HepG2 (cell line): ENCODE data around the gene PRELP. TPM values are rescaled to one million over a fixed set of nuclear protein-coding genes. Genes with fewer than 3 reads are reported as not detected.

ENCODE experiments used
- ARID5B ChIP-seq: IDR thresholded peaks from 2 replicates; pipeline ENCODE4 v1.4.0; 2020; ENCODE audit warnings: mild to moderate bottlenecking, missing genetic modification reagents
- ELF3 ChIP-seq: IDR thresholded peaks from 2 replicates; pipeline ENCODE4 v1.6.1; 2016; ENCODE audit warnings: missing genetic modification reagents, missing compliant biosample characterization
- FOXA3 ChIP-seq: IDR thresholded peaks from 2 replicates; pipeline ENCODE4 v1.6.1; 2016; ENCODE audit warnings: missing genetic modification reagents, missing compliant biosample characterization
- HDAC2 ChIP-seq: sonication (generic); formaldehyde crosslinking; IDR thresholded peaks from 2 replicates; pipeline ENCODE4 v1.4.0; 2020; ENCODE audit warnings: missing genetic modification reagents
- HNF1A ChIP-seq, 2 experiments: sonication (generic) in 1 of 2; formaldehyde crosslinking in 1 of 2; IDR thresholded peaks; 2 replicates each; pipeline versions ENCODE4 v1.4.0 to v1.6.1; 2016 to 2020; ENCODE audit warnings: borderline replicate concordance in 1 of 2, low read depth in 1 of 2, mild to moderate bottlenecking in 1 of 2, missing genetic modification reagents in 1 of 2
- SOX5 ChIP-seq: IDR thresholded peaks from 2 replicates; pipeline ENCODE4 v1.6.1; 2016; ENCODE audit warnings: borderline replicate concordance
- SP1 ChIP-seq, 2 experiments: fragments of 450-650 bp in 1 of 2; sonication (generic) in 1 of 2; formaldehyde crosslinking in 1 of 2; IDR thresholded peaks; 2 replicates each; pipeline versions ENCODE4 v1.4.0 to v1.6.1; 2016 to 2020; ENCODE audit warnings: missing genetic modification reagents in 1 of 2
- ZBTB2 ChIP-seq: sonication (generic); formaldehyde crosslinking; IDR thresholded peaks from 2 replicates; pipeline ENCODE4 v1.8.0; 2022; ENCODE audit warnings: low read depth, missing genetic modification reagents
- ZMAT5 ChIP-seq: sonication (generic); formaldehyde crosslinking; IDR thresholded peaks from 2 replicates; pipeline ENCODE4 v1.5.0; 2020; ENCODE audit warnings: mild to moderate bottlenecking, low read depth, missing genetic modification reagents, borderline replicate concordance
- ZMYM3 ChIP-seq: sonication (generic); formaldehyde crosslinking; IDR thresholded peaks from 2 replicates; pipeline ENCODE4 v1.5.1; 2020; ENCODE audit warnings: mild to moderate bottlenecking, missing genetic modification reagents
- ZNF430 ChIP-seq: sonication (generic); formaldehyde crosslinking; IDR thresholded peaks from 2 replicates; pipeline ENCODE4 v1.9.0; 2021; ENCODE audit warnings: mild to moderate bottlenecking, missing genetic modification reagents
- ZNF570 ChIP-seq: sonication (generic); formaldehyde crosslinking; IDR thresholded peaks from 2 replicates; pipeline ENCODE4 v1.4.0; 2020; ENCODE audit warnings: mild to moderate bottlenecking, missing genetic modification reagents, borderline replicate concordance
- ZNF724P ChIP-seq: sonication (generic); formaldehyde crosslinking; IDR thresholded peaks from 2 replicates; pipeline ENCODE4 v1.8.0; 2022; ENCODE audit warnings: missing genetic modification reagents, borderline replicate concordance
- ZSCAN29 ChIP-seq: sonication (generic); formaldehyde crosslinking; conservative IDR thresholded peaks from 2 replicates; pipeline ENCODE4 v1.4.0; 2020; ENCODE audit warnings: mild to moderate bottlenecking, missing genetic modification reagents
- ZXDC ChIP-seq: sonication (generic); formaldehyde crosslinking; IDR thresholded peaks from 2 replicates; pipeline ENCODE4 v1.5.0; 2020; ENCODE audit warnings: mild to moderate bottlenecking, missing genetic modification reagents
- polyA plus RNA-seq, 8 experiments: library from polyadenylated mRNA; depleted of rRNA in 3 of 8; stranded (reverse) in 7 of 8; unstranded in 1 of 8; fragments of >200 nt; fragmentation: Illumina TruSeq in 4 of 8; extraction: Trizol in 4 of 8; gene quantifications; 2 replicates each; pipeline versions ENCODE4 v1.2.1 to v1.2.3, GENCODE V29; 2011 to 2016; ENCODE audit warnings: low read depth in 4 of 8, missing spikeins in 1 of 8, mixed read lengths in 1 of 8; ENCODE audit not compliant: insufficient read depth in 1 of 8
- total RNA-seq, 5 experiments: library from RNA; depleted of rRNA; stranded (reverse); fragments of >200 nt; fragmentation: Illumina TruSeq; extraction: Trizol; gene quantifications; 2 replicates each; pipeline ENCODE4 v1.2.3, GENCODE V29; 2016; ENCODE audit warnings: low read depth in 1 of 5

The PRELP gene
- total and polyA plus RNA-seq, 2 of the 13 experiments (the other 11 are each of a cell fraction or from before 2014, with no cell fraction given) = not detected

GRCh38 chr1:203537806-203538464 lies 62.3 kb downstream of the PRELP start (continued):
- TF ChIP-seq ARID5B (CRISPR knock-in tag) = peak; percentile 17; the same call in 1 of the 2 replicates
- no peak for TF ChIP-seq ELF3 (CRISPR knock-in tag)
- TF ChIP-seq ZMAT5 = no peak
- TF ChIP-seq HNF1A (IDR thresholded peaks at IDR 0.05; ENCODE audit: low read depth) = no peak
- no peak for TF ChIP-seq HNF1A (CRISPR knock-in tag; IDR thresholded peaks at IDR 0.05; ENCODE audit: borderline replicate concordance)
- no peak for TF ChIP-seq ZXDC (CRISPR knock-in tag)
- TF ChIP-seq ZNF430 (CRISPR knock-in tag) = no peak
- no peak for TF ChIP-seq ZMYM3 (CRISPR knock-in tag)
- TF ChIP-seq FOXA3 (CRISPR knock-in tag) = peak; percentile 48; the same call in 1 of the 2 replicates
- TF ChIP-seq SOX5 (CRISPR knock-in tag) = no peak
- no peak for TF ChIP-seq HDAC2
- no peak for TF ChIP-seq ZBTB2 (CRISPR knock-in tag)
- TF ChIP-seq ZNF570 (CRISPR knock-in tag) = no peak
- TF ChIP-seq ZSCAN29 (CRISPR knock-in tag) = no peak
- TF ChIP-seq ZNF724P (CRISPR knock-in tag) = no peak
- TF ChIP-seq SP1 (IDR thresholded peaks at IDR 0.05) = no peak
- no peak for TF ChIP-seq SP1 (CRISPR knock-in tag; IDR thresholded peaks at IDR 0.05)
